Femur (tissue), 1 donor: ENCODE results near the gene HNF4A.
A peak's percentile ranks its signal among the peaks of the same experiment; 100 is the strongest.

Source experiments
- DNase-seq: peaks from one replicate; pipeline ENCODE4 v3.0.0-alpha.2; 2017

The HNF4A gene

DNA sequence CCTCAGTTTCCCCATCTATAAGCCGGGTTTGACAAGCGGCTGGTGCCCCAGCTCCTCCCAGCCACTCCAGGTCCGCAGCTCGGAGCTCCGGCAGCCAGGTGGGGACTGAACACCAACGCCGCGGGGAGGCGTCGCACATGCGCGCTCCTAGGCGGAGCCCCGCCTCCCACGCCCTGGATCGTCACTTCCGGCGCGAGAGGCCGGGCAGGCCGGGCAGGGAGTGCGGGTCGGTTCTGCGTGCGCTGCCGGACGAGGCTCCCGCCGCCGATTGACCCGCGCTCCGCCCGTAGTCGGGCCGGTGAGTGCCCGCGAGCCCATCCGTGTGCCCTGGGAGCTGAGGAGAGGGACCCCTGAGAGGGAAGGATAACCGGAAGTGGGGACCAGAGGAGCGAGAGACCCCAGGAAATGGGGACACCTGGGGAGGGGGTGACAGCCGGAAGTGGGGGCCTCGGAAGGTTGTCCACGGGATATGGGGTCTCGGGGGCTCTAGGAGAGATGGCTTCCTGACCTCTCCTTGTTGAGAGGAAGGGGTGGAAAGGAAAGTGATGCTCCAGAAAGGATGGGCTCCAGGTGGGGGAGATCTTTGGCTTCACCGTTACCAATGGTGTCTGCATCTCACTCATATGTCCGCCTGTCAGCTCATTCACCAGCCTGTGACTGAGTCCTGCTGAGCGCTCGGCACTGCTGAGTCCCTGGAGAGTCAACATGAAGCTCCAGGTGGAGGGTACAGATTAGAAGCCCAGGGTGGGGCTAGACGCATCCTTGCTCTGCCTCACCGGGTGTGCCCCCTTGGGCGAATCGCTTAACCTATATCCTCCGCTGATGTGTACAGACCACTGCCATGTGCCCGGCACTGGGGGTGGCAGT lies 120.4 kb downstream of the HNF4A start, which contains the start of gene TTPAL:
TSS of gene TTPAL (plus strand) at position 181 of the 867 bp plus-strand sequence. CDS start 4,126 bp downstream, outside the sequence.
- DNase-seq = peak; percentile 93

- no peak for DNase-seq
These were observed 121.7 kb downstream of the HNF4A start for GRCh38 chr20:44477151-44477550.

DNA sequence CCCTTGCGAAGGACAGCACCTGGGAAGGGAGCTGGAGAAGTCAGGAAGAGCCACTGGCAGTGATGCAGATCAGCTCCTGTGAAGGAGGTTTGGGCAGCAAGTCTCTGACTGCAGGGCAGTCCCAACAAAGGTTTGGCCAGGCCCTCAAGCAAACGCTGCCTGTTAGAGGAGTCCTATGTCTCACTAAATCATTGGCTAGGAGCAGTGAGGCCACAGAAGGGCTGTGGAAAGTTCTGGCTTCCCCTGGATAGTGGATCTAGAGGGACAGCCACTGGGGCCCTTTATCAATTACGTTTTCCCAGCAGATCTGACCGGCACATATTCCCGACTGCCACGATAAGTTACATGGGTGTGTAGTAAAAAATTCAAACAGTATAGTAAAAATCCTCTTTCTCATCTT lies 122.7 kb downstream of the HNF4A start:
- no peak for DNase-seq

DNA sequence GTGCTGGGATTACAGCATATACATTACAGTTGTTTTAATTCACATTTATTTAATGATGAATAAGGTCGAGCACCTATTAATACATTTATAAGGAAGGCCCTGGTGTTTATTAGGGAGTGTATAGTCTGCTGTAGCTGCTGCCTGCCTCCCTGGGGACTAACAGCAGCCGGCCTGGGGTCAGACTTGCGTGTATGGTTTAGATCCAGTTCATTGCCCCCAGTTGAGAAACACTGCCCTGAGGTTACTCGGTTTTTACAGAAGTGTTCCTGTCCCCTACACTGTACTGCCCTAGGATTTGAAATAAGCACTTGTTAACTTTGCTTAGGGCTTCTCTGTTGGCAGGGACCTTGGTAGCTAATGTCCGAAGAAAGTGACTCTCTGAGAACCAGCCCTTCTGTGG lies 124.1 kb downstream of the HNF4A start:
- no peak for DNase-seq

DNA sequence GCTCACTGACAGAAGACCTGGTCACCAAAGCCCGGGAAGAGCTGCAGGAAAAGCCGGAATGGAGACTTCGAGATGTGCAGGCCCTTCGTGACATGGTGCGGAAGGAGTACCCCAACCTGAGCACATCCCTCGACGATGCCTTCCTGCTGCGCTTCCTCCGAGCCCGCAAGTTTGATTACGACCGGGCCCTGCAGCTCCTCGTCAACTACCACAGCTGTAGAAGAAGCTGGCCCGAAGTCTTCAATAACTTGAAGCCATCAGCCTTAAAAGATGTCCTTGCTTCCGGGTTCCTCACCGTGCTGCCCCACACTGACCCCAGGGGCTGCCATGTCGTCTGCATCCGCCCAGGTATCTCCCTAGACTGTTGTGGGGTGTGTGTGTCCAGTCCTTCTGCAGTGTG lies 124.6 kb downstream of the HNF4A start:
- no peak for DNase-seq

DNA sequence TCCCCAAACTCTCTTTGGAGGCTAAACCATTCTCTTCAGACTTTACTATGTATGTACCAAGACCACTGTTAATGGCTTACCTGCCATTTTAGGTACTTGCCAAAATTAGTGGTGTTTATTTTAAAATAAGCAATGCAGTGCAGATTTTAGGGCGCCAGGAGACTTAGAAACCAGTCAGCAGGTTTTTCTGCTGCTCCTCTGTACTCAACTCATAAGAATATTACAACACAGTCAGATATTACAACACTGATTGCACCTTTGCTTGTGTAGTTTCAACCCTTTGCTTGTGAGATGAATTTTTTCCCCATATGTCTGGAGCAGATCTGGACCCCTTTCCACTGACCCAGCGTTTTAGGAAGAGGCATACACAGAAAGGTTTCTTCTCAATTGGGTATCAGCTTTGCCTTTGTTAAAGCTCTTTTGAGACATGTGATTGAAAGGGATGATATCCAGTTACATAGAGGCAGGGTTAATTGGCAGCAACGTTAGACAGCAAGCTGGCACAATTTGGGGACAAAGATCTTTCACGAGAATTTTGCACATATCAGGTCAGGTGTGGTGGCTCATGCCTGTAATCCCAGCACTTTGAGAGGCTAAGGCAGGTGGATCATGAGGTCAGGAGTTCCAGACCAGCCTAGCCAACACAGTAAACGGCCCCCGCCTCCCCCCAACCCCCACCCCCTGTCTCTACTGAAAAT lies 126.4 kb downstream of the HNF4A start:
- no peak for DNase-seq

- DNase-seq = no peak
These were observed 127.6 kb downstream of the HNF4A start for GRCh38 chr20:44483112-44483511.
